ENCODE measurements around the gene MTO1. TPM values are rescaled to one million over a fixed set of nuclear protein-coding genes. Genes with fewer than 3 reads are reported as not detected.
A peak's percentile ranks its signal among the peaks of the same experiment; 100 is the strongest.

MTO1 gene
- total RNA-seq, 1 donor from 2014 or later: 26.5 TPM

GRCh38 chr6:73460056-73460455, 1.5 kb upstream of the MTO1 start:
- TF ChIP-seq CTCF (conservative IDR thresholded peaks at IDR 0.05): no peak
- peak; percentile 20 for DNase-seq (ENCODE audit: low read depth, low spot score)

GRCh38 chr6:73471686-73472290, 10.3 kb downstream of the MTO1 start:
- Mint-ChIP-seq H3K4me3 (no peak overlapping the region), H3K36me3 (ENCODE audit: low read depth) (peaks cover 6% of the 10 kb centered on the region), H3K27ac (ENCODE audit: unreplicated experiment) (no peak overlapping the region), H3K4me1 (no peaks in the 10 kb centered on the region), H3K9me3 (no peaks in the 10 kb centered on the region), H3K27me3 (ENCODE audit: low read depth) (no peaks in the 10 kb centered on the region)
- TF ChIP-seq CTCF (conservative IDR thresholded peaks at IDR 0.05): no peak
- DNase-seq (ENCODE audit: low read depth, low spot score): no peak

More at GRCh38 chr6:73460056-73460455, 1.5 kb upstream of the MTO1 start:
- peaks cover 4% of the 10 kb centered on the region for H3K36me3 Mint-ChIP-seq (ENCODE audit: low read depth)
- H3K4me3 Mint-ChIP-seq: peak overlapping the region; percentile 73
- no peaks in the 10 kb centered on the region for H3K27me3 Mint-ChIP-seq (ENCODE audit: low read depth)
- peak overlapping the region; percentile 97 for H3K27ac Mint-ChIP-seq (ENCODE audit: unreplicated experiment)
- peaks cover 26% of the 10 kb centered on the region for H3K4me1 Mint-ChIP-seq
- H3K9me3 Mint-ChIP-seq: no peaks in the 10 kb centered on the region

GRCh38 chr6:73476723-73477122, 15.2 kb downstream of the MTO1 start:
- Mint-ChIP-seq H3K27me3 (ENCODE audit: low read depth) (no peaks in the 10 kb centered on the region), H3K9me3 (no peaks in the 10 kb centered on the region), H3K4me3 (no peak overlapping the region), H3K27ac (ENCODE audit: unreplicated experiment) (no peak overlapping the region), H3K4me1 (no peaks in the 10 kb centered on the region), H3K36me3 (ENCODE audit: low read depth) (peaks cover 11% of the 10 kb centered on the region)
- TF ChIP-seq CTCF (conservative IDR thresholded peaks at IDR 0.05): no peak
- DNase-seq (ENCODE audit: low read depth, low spot score): no peak

GRCh38 chr6:73477407-73477806, 15.9 kb downstream of the MTO1 start:
- Mint-ChIP-seq H3K27ac (ENCODE audit: unreplicated experiment) (no peak overlapping the region), H3K9me3 (no peaks in the 10 kb centered on the region), H3K27me3 (ENCODE audit: low read depth) (no peaks in the 10 kb centered on the region), H3K4me1 (no peaks in the 10 kb centered on the region), H3K36me3 (ENCODE audit: low read depth) (peaks cover 11% of the 10 kb centered on the region), H3K4me3 (no peak overlapping the region)
- no peak for TF ChIP-seq CTCF (conservative IDR thresholded peaks at IDR 0.05)
- no peak for DNase-seq (ENCODE audit: low read depth, low spot score)

GRCh38 chr6:73481969-73482368, 20.4 kb downstream of the MTO1 start:
- H3K4me3 Mint-ChIP-seq: no peak overlapping the region
- H3K27ac Mint-ChIP-seq (ENCODE audit: unreplicated experiment): peak overlapping the region; percentile 48
- H3K9me3 Mint-ChIP-seq: no peaks in the 10 kb centered on the region
- no peaks in the 10 kb centered on the region for H3K4me1 Mint-ChIP-seq
- no peaks in the 10 kb centered on the region for H3K27me3 Mint-ChIP-seq (ENCODE audit: low read depth)
- TF ChIP-seq CTCF (conservative IDR thresholded peaks at IDR 0.05): no peak
- DNase-seq (ENCODE audit: low read depth, low spot score): no peak
- peaks cover 14% of the 10 kb centered on the region for H3K36me3 Mint-ChIP-seq (ENCODE audit: low read depth)

Data from neural crest cell (in vitro differentiated cells).